Airway epithelial cell (primary cell): ENCODE data around the gene ZNF219. TPM values are rescaled to one million over a fixed set of nuclear protein-coding genes. Genes with fewer than 3 reads are reported as not detected.

Source experiments
- total RNA-seq: library from RNA; depleted of rRNA; stranded (reverse); fragments of >200 nt; gene quantifications from 2 replicates; pipeline ENCODE4 v1.2.3, GENCODE V29; 2015

ZNF219 gene
- total RNA-seq = 34.0 and 48.0 TPM in 2 replicates

GRCh38 chr14:21098076-21098891 lies at the start of gene ZNF219:
Gene ZNF219 (minus strand): TSS chr14:21098655. CDS start chr14:21093591, 5,064 bp downstream.

GRCh38 chr14:21100931-21101330 lies 2.5 kb upstream of the ZNF219 start, which contains the start of gene TMEM253:
Gene TMEM253 (plus strand): TSS chr14:21101066. CDS start chr14:21101344, 278 bp downstream.

GRCh38 chr14:21070083-21070609 lies 28.3 kb downstream of the ZNF219 start, which contains the start of gene ARHGEF40:
Gene ARHGEF40 (plus strand): TSS chr14:21070304. CDS start chr14:21070397, 93 bp downstream.

GRCh38 chr14:21057803-21058675 lies 40.4 kb downstream of the ZNF219 start, which contains the start of gene RNASE8:
Gene RNASE8 (plus strand): TSS chr14:21057822. CDS start chr14:21057893, 71 bp downstream.

GRCh38 chr14:21041676-21042433 lies 56.6 kb downstream of the ZNF219 start, which contains the start of gene RNASE7:
Gene RNASE7 (plus strand): TSS chr14:21042362. CDS start chr14:21042993, 631 bp downstream.

Other genes starting within 250 kb of the ZNF219 start
- not detected in 2 replicates for gene RNASE3, start 207.3 kb downstream of the ZNF219 start, total RNA-seq
- gene RNASE2, start 143.2 kb downstream of the ZNF219 start, total RNA-seq = not detected in 2 replicates
- gene METTL17, start 108.7 kb downstream of the ZNF219 start, total RNA-seq = 36.6 and 60.7 TPM in 2 replicates
- 8.2 and 10.4 TPM in 2 replicates for gene SLC39A2, start 99.4 kb downstream of the ZNF219 start, total RNA-seq
- gene NDRG2, start 73.6 kb downstream of the ZNF219 start, total RNA-seq = 28.0 and 32.5 TPM in 2 replicates
- not detected in 2 replicates for gene TPPP2, start 68.4 kb downstream of the ZNF219 start, total RNA-seq
- not detected in 2 replicates for gene RNASE13, start 63.8 kb downstream of the ZNF219 start, total RNA-seq
- 1.1 and 2.2 TPM in 2 replicates for gene RNASE7, start 56.3 kb downstream of the ZNF219 start, total RNA-seq
- not detected in 2 replicates for gene RNASE8, start 40.8 kb downstream of the ZNF219 start, total RNA-seq
- gene ARHGEF40, start 28.4 kb downstream of the ZNF219 start, total RNA-seq = 11.6 and 12.0 TPM in 2 replicates
- gene TMEM253, start 2.4 kb upstream of the ZNF219 start, total RNA-seq = 0.09 and 0.49 TPM in 2 replicates
- not detected in 2 replicates for gene OR5AU1, start 57.4 kb upstream of the ZNF219 start, total RNA-seq
- gene HNRNPC, start 170.8 kb upstream of the ZNF219 start, total RNA-seq = 741 and 791 TPM in 2 replicates
- gene RPGRIP1, start 181.4 kb upstream of the ZNF219 start, total RNA-seq = not detected in 2 replicates